Endodermal cell (in vitro differentiated cells): Measurements from ENCODE around the gene PSAP. TPM values are rescaled to one million over a fixed set of nuclear protein-coding genes. Genes with fewer than 3 reads are reported as not detected.

Experiments
- DNase-seq: peaks from one replicate; pipeline ENCODE4 v3.0.0-alpha.2; 2017
- H3K27ac ChIP-seq: 2 replicates; pipeline ENCODE4 v1.5.1; 2013; ENCODE audit warnings: mild to moderate bottlenecking, low read depth, low read length, moderate library complexity
- H3K27me3 ChIP-seq: 2 replicates; pipeline ENCODE4 v1.6.1; 2013; ENCODE audit warnings: mild to moderate bottlenecking, low read length, moderate library complexity; ENCODE audit not compliant: insufficient read depth, control insufficient read depth, poor library complexity, severe bottlenecking
- H3K36me3 ChIP-seq: 2 replicates; pipeline ENCODE4 v1.7.0; 2013; ENCODE audit warnings: mild to moderate bottlenecking, low read length, moderate library complexity; ENCODE audit not compliant: control insufficient read depth, insufficient read depth
- H3K4me1 ChIP-seq: one replicate; pipeline ENCODE4 v1.7.0; 2013; ENCODE audit warnings: low read length; ENCODE audit not compliant: control insufficient read depth, insufficient read depth
- H3K4me3 ChIP-seq: 2 replicates; pipeline ENCODE4 v1.5.1; 2013; ENCODE audit warnings: mild to moderate bottlenecking, low read length, moderate library complexity
- H3K9ac ChIP-seq: 2 replicates; pipeline ENCODE4 v1.6.1; 2013; ENCODE audit warnings: mild to moderate bottlenecking, low read length, moderate library complexity; ENCODE audit not compliant: poor library complexity, severe bottlenecking; ENCODE audit errors: extremely low read depth
- H3K9me3 ChIP-seq: 2 replicates; pipeline ENCODE4 v1.6.1; 2013; ENCODE audit warnings: mild to moderate bottlenecking, low read length, moderate library complexity; ENCODE audit not compliant: control insufficient read depth
- H3K27ac Mint-ChIP-seq: 2 replicates; pipeline ENCODE4 v1.8.0; 2020; ENCODE audit warnings: mixed read lengths
- H3K27me3 Mint-ChIP-seq: 2 replicates; pipeline ENCODE4 v1.8.0; 2021; ENCODE audit warnings: mild to moderate bottlenecking, mixed read lengths; ENCODE audit not compliant: insufficient read depth
- H3K36me3 Mint-ChIP-seq: 2 replicates; pipeline ENCODE4 v1.8.0; 2020; ENCODE audit warnings: low read depth, mixed read lengths
- H3K4me1 Mint-ChIP-seq: 2 replicates; pipeline ENCODE4 v1.8.0; 2020; ENCODE audit warnings: mixed read lengths
- H3K4me3 Mint-ChIP-seq: 2 replicates; pipeline ENCODE4 v1.8.0; 2020; ENCODE audit warnings: mild to moderate bottlenecking, moderate library complexity, mixed read lengths
- H3K9me3 Mint-ChIP-seq: 2 replicates; pipeline ENCODE4 v1.8.0; 2020; ENCODE audit warnings: mild to moderate bottlenecking, mixed read lengths
- WGBS, 2 experiments: methylation state at CpG; one replicate each; pipeline versions ENCODE4 v1.1.5 to v1.1.7; 2013; ENCODE audit warnings: missing lambda C conversion rate in 2 of 2, mixed read lengths in 1 of 2; ENCODE audit not compliant: insufficient coverage in 1 of 2, insufficient read length in 1 of 2; 5-methylcytosine and 5-hydroxymethylcytosine counted together
- total RNA-seq, 2 donors: library from RNA; stranded (reverse); fragmentation: NEBNext Ultra II Directional in 1 of 2; extraction: Animal tissue kit (Norgen Biotek cat#: 25700) in 1 of 2; gene quantifications; 2 replicates in 1 of 2; 3 replicates in 1 of 2; pipeline ENCODE4 v1.2.1, GENCODE V29; 2021
- TF ChIP-seq, protein P1 (sequence below): fragments of 200-600 bp; sonication (generic); conservative IDR thresholded peaks from 2 replicates; pipeline ENCODE4 v1.5.0; 2021; ENCODE audit warnings: antibody characterized with exemption, mild to moderate bottlenecking

The PSAP gene
- total RNA-seq, 2 donors from 2014 or later: 456 to 549 TPM

DNA sequence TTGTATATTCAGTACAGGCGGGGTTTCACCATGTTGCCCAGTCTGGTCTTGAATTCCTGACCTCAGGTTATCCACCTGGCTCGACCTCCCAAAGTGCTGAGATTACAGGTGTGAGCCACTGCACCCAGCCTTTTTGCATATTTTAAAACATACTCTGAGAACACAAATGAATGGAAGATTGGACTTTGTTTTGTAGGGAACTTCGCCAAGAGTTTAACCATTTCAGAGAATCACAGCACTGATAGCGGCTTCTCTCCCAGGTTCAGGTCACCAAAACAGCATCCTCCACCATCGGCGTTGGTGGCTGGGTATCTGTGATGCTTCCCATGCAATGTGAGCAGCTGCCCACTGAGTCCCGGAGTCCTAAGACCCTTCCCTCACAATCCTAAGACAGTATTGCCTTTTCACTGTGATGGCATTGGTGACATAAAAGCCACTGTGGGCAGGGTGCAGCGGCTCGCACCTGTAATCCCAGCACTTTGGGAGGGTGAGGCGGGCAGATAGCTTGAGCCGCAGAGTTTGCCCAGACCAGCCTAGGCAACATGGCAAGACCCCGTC is 42.3 kb upstream of the PSAP start:
- H3K9me3 ChIP-seq: no peaks in the 10 kb centered on the region
- H3K27ac ChIP-seq: no peak overlapping the region
- peaks cover 22% of the 10 kb centered on the region for H3K27me3 ChIP-seq
- H3K27ac Mint-ChIP-seq: no peak overlapping the region
- no peaks in the 10 kb centered on the region for H3K36me3 Mint-ChIP-seq
- no peaks in the 10 kb centered on the region for H3K9me3 Mint-ChIP-seq
- H3K36me3 ChIP-seq: no peaks in the 10 kb centered on the region
- 86 to 95% methylated on average over 8 to 10 of the region's 12 CpGs for WGBS, 2 experiments
- TF ChIP-seq, protein P1, sequence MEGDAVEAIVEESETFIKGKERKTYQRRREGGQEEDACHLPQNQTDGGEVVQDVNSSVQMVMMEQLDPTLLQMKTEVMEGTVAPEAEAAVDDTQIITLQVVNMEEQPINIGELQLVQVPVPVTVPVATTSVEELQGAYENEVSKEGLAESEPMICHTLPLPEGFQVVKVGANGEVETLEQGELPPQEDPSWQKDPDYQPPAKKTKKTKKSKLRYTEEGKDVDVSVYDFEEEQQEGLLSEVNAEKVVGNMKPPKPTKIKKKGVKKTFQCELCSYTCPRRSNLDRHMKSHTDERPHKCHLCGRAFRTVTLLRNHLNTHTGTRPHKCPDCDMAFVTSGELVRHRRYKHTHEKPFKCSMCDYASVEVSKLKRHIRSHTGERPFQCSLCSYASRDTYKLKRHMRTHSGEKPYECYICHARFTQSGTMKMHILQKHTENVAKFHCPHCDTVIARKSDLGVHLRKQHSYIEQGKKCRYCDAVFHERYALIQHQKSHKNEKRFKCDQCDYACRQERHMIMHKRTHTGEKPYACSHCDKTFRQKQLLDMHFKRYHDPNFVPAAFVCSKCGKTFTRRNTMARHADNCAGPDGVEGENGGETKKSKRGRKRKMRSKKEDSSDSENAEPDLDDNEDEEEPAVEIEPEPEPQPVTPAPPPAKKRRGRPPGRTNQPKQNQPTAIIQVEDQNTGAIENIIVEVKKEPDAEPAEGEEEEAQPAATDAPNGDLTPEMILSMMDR: no peak
- H3K4me1 ChIP-seq: no peaks in the 10 kb centered on the region
- peaks cover 8% of the 10 kb centered on the region for H3K4me1 Mint-ChIP-seq
- H3K4me3 Mint-ChIP-seq: no peak overlapping the region
- H3K4me3 ChIP-seq: no peak overlapping the region
- no peak overlapping the region for H3K9ac ChIP-seq
- H3K27me3 Mint-ChIP-seq: peaks cover 34% of the 10 kb centered on the region
- DNase-seq: no peak

DNA sequence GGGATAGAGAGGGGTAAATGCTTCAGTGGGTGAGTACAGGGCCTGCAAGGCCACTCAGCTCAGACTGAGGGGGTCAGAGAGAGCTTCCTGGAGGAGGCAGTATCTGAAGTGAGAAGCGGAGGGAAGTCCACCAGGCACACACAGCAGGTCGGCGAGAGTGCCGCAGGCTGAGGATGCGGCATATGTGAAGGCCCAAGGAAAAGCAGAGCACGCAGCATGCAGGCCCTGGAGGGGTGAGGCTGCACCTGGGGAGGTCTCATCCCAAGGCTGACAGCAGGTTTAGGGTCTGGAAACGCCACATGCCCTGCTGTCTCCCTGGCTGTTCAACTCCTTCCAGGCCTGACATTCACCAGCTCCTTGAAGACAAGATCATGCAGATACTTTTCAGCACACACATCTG is 40.4 kb upstream of the PSAP start:
- Histone ChIP-seq H3K4me1 (no peaks in the 10 kb centered on the region), H3K4me3 (no peak overlapping the region), H3K27ac (no peak overlapping the region), H3K9ac (no peak overlapping the region), H3K27me3 (peaks cover 29% of the 10 kb centered on the region), H3K9me3 (no peaks in the 10 kb centered on the region), H3K36me3 (no peaks in the 10 kb centered on the region)
- H3K9me3 Mint-ChIP-seq: no peaks in the 10 kb centered on the region
- no peak overlapping the region for H3K4me3 Mint-ChIP-seq
- 90 to 97% methylated on average over 7 of the region's 7 CpGs for WGBS, 2 experiments
- TF ChIP-seq, protein P1: no peak
- H3K4me1 Mint-ChIP-seq: peaks cover 8% of the 10 kb centered on the region
- peaks cover 47% of the 10 kb centered on the region for H3K27me3 Mint-ChIP-seq
- no peak for DNase-seq
- H3K27ac Mint-ChIP-seq: no peak overlapping the region
- H3K36me3 Mint-ChIP-seq: no peaks in the 10 kb centered on the region

DNA sequence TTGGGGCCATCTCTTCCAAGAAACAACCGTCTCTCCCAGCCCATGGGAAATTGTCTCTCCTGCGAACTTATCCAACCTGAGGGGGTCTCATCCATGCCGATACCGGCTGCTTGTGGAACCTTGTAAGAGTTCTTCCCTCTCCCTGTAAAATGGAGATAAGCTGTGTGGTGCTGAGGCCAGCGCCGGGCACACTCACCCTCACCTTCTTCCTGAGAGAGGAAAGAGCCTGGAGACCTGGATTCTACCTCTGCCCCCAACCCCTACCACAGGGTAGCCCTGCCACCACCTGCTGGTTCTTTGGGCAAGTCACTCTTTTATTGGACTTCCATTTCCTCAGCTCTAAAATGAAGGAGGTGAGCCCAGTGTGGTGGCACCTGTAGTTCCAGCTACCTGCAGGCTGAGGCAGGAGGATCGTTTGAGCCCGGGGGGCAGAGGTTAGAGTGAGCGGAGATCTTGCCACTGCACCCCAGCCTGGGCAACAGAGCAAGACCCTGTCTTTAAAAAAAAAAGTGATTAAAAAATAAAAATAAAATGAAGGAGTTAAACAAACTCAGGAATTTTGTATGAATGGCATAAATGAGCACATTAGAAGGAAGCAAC is 38.4 kb upstream of the PSAP start:
- H3K27me3 Mint-ChIP-seq: peaks cover 47% of the 10 kb centered on the region
- no peaks in the 10 kb centered on the region for H3K9me3 Mint-ChIP-seq
- TF ChIP-seq, protein P1: no peak
- 8 to 43% methylated on average over 2 to 9 of the region's 9 CpGs for WGBS, 2 experiments
- Histone ChIP-seq H3K4me3 (peak overlapping the region; percentile 84), H3K36me3 (no peaks in the 10 kb centered on the region), H3K9me3 (no peaks in the 10 kb centered on the region), H3K27me3 (peaks cover 29% of the 10 kb centered on the region), H3K4me1 (no peaks in the 10 kb centered on the region), H3K27ac (no peak overlapping the region), H3K9ac (no peak overlapping the region)
- DNase-seq: peak; percentile 61
- H3K4me3 Mint-ChIP-seq: peak overlapping the region; percentile 51
- peaks cover 13% of the 10 kb centered on the region for H3K4me1 Mint-ChIP-seq
- no peaks in the 10 kb centered on the region for H3K36me3 Mint-ChIP-seq
- no peak overlapping the region for H3K27ac Mint-ChIP-seq
